HG03457 (cell line): ENCODE results near the gene CCDC138.

Source experiments
- ATAC-seq: cut with Tn5 transposase; IDR thresholded peaks from one replicate; pipeline ENCODE4 v1.9.1; 2021; ENCODE audit warnings: moderate number of reproducible peaks; ENCODE audit not compliant: unreplicated experiment

The CCDC138 gene

DNA sequence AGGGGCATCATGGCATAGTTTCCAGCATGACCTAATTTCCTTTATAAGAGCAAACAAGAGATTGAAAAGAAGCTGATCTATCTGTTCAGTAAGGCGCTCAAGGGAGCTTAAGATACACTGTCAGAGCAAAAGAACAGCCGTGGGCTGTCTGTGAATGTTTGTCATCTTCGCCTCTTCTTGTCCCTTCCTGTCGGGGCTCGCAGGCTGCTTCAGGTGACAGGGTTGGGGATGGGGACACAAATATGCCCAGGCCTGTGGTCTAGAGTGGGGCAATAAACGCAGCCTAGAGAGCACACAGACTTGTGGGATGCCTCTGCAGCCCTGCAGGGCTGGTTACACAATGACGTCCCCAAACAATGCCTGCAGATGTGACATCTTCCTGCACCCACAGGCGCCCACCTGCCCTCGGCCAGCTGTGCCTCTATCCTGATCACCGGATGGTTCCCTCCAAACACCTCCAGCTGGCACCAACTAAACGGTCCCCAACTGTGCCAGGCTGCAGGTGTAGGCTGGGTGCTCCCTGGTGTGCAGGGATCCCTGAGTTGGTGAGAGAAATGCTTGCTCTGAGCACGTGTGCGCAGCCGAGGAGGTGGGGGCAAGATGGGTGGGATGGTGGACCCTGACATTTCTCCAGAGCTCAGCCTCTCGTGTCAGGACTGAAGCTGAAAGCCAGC lies 129.7 kb downstream of the CCDC138 start:
- no peak for ATAC-seq

DNA sequence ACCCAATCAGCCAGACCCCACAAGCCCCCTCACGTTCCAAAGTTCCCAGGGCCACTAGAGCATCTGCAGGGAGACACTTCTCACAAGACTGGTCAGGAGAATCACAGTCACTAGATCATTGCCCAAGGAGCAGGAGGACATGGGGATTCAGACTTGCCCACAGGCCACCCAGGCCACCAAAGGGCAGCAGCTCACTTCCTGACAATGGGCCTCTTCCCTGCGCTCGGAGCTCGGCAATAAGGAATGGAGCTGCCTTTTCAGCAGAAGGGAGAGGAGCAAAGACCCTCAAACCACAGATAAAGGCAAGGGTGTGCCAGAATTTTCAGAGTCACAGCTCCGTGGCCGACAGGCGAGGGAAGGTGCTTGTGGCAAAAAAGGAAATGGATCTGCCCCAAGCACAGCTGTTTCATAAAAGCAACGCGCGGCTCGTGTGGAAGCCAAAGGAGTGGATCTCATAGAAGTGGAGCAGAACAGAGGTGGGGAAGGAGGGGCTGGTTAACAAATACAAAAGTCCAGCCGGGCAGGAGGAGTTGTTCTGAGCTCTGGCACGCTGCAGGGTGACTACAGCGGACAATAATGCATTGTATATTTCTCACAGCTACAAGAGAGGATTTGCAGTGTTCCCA lies 130.3 kb downstream of the CCDC138 start:
- ATAC-seq, result no peak

DNA sequence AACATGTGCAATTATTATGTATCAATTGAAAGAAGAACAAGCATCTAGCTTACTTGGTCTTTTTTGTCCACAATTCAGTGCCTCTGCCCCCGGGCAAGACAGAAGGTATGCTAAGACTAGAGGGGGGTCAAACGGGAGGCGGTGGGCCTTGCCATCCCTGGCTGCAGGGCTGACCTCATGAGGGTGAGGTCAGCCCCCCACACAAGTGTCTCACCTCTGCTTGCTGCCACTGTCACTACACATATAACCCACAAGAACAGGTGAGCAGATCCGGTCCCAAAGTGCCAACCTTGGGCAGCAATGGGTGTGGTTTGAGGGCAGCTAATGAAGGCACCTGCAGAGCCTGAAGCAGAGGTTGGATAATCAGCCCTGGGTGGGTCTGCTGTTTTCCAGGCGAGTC lies 131.0 kb downstream of the CCDC138 start:
- ATAC-seq, result no peak

DNA sequence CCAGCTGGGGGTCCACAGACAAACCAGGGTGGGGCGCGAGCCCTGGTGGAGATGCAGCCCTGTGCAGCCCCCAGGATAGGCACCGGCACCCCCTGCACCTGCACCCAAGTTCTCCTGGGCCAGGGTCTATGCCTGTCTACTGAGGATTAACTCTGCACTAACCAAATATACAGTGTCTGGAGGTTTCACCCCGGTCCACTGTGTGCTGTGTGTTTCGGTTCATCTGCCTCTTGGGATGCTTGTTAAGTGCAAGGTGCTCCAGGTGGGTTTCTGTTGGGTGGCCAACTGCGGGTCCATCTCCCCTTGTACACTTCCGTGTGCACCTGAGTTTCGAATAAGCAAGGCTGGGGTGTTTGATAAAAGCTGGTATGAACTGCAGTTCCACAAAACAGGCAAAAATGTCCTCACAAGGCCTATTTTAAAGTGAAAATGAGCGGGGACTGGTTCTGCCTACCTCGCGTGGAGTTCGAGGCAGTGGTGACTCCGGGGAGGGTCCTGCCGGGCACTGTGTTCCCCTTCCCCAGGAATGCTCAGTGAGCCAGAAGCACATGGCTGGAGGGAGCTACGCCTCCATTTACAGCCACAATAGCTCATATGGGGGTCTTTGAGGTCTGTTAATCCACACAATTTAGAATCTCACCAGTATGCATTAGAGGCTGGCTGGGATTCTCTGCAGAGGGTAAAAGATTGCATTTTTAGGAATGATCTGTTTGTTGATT lies 131.7 kb downstream of the CCDC138 start:
- ATAC-seq, result no peak

DNA sequence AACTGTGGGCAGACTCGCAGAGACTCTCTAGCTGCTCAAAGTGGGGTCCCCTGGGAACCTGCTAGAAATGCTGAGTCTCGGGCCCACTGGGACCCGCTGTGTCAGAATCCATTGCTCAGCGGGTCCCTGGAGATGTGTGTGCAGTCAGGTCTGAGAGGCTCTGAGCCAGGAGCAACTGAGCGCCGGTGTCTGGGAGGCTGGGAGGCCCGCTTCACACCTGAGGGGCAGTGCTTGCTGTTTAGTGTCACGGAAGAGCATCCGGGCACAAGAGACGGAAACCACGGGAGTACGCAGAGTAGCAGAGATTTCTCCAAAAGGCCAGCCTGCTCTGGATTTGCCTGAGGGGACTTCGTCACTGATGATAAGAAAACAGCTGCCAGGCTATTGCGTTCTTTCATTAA lies 132.4 kb downstream of the CCDC138 start:
- ATAC-seq, result no peak

DNA sequence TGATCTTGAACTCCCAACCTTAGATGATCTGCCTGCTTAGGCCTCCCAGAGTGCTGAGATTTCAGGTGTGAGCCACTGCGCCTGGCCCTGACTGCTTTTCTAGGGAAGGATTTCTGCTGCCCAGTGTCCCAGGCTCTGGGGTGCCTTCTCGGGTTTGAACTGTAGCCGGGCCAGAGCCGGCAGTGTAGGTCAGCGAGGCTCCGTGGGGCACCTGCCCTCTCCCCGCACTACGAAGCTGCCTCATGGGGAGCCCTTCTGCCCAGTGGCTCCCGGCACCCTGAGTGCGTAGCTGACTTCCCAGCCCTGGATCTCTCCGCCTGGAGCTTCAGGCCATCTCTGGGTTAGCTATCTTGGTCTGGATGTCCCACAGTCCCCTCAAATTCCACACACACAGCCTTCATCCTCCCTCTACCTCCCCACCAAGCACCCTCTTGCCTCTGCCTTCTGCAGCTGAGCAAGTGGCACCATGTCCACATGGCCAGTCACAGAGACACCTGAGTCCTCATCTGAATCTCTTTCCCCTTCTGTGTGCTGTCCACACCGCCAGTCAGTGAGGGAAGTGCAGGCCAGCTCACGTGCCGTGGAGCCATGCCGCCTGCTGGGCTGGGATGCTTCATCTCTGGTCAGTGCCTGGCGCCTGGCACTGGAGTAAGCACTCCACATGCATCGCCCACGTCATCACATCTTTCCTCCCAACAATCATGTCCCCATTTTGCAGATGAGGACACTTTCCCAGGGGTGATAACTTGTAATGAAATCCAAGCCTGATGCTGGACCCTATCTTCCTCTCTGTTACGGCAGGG lies 133.2 kb downstream of the CCDC138 start:
- ATAC-seq, result no peak

DNA sequence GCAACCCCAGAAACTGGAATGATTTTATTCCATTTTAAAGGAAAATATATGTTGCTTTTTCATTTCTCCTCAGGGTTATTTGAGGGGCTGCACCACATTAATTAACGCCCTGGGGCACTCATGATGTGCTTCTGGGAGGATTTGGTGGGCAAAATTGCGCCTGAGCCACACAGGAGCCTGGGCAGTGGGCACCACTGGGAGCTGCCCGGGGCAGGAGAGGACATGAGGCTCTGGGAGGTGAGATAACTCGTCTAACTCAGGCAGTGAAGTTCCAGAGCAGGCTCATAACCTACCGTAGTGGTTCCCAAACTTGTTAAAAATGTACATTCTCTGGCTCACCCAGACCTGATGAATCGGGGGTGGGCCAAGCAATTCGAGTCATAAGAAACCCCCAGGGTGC lies 134.1 kb downstream of the CCDC138 start:
- ATAC-seq, result no peak

DNA sequence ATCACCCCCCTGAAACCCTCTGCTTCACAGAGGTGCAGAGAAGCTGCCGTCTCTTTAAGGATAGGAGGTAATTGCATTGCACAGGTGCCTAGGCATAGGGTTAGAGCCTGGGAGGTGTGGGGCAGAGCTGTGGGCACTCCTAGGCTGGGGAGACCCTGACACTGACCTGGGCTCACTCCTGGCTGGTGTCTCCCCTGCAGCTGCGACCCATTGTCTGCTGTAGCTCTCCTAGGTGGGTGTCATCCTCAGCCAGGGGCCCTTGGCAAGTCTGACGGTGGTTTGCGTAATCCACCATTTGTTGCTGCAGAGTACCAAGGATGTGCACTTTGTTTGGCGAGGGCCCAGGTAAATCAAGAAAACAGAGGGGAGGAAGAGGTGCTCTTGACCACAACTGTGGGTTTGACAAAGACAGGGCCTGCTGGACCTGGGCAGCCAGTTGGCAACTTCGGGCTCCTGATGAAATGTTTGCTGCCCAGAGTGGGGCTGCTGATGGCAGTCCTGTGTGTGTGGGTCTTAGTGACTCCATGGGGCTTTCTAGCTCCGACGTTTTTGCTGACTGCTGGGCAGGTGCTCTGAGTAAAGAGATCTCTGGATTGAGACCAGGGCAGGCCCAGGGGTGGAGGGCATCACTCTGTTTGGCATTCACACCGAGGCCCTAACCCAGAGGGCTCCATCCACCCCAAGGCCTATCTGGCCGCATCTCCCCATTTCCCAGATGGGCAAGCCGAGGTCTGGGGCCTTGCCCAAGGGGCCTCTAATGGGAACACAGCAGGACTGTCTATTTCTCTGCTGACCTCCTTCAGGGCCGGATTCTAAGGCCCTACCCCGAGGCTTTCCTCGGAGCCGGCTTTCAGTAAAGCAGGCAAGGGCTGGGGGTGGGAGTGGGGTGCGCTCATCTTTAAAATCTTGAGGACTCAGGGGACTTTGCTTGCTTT lies 134.8 kb downstream of the CCDC138 start:
- no peak for ATAC-seq

DNA sequence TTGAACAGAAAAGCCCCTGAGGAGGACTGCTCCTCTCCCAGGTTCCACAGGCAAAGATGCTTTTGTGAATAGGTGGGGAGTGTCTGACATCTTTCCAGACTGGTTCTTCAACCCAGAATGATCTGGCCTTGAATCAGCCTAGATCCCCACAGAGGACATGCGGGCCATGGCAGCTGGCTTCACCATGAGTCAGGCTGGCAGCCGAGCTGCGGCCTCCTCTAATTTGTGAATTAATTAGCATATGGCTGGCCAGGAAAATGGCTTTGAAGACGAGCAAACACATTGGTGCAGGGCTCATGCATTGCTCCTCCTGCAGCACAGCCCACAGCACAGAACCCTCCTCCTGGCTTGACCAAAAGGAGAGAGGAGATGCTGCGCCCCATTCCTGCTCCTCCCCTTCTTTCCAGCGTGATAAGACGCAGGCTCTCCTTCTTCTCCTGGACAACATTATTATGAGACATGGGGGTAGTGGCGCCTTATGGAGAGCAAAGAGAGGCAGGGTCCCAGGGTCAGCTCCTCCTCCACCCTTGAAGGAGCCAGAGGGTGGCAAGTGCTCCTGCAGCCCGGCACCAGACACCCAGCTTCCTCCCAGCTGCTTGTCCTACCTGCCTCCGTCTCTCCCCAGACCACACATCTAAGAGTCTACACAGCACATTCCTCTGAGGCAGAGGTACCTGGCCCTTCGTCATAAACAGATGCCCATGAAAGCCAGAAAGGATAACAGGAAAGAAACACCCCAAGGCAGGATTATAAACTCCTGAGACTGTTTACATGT lies 135.8 kb downstream of the CCDC138 start:
- ATAC-seq, result no peak

DNA sequence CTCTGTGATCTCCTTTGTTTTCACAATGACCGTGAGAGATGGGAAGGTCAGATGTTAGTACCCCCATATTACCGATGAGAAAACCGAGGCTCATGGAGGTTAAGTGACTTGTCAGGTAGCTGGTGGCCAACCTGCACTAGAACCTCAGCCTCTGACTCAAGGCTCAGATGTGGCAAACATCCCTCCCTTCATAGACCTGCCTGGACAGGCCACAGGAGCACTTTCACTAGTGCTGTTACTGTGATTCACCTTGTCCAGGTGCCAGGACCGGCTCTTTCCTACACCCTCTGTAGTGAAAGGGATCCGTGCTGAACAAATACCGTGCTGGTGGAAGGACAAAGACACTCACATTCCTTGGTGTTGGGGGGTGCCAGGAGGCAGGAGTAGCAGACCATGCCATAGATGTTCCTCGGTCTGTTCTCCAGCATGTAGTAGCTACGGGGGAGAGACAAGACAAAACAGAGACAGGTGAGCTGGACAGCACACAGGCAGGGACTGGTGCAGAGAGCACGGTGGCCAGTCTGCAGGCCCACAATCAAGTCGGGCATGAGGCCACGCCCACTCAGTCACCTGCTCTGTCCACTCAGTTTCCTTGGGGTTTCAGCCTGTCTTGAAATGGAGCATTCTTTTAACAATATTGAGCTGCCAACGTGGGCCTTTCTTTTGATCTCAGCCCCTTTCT lies 136.6 kb downstream of the CCDC138 start:
- no peak for ATAC-seq

DNA sequence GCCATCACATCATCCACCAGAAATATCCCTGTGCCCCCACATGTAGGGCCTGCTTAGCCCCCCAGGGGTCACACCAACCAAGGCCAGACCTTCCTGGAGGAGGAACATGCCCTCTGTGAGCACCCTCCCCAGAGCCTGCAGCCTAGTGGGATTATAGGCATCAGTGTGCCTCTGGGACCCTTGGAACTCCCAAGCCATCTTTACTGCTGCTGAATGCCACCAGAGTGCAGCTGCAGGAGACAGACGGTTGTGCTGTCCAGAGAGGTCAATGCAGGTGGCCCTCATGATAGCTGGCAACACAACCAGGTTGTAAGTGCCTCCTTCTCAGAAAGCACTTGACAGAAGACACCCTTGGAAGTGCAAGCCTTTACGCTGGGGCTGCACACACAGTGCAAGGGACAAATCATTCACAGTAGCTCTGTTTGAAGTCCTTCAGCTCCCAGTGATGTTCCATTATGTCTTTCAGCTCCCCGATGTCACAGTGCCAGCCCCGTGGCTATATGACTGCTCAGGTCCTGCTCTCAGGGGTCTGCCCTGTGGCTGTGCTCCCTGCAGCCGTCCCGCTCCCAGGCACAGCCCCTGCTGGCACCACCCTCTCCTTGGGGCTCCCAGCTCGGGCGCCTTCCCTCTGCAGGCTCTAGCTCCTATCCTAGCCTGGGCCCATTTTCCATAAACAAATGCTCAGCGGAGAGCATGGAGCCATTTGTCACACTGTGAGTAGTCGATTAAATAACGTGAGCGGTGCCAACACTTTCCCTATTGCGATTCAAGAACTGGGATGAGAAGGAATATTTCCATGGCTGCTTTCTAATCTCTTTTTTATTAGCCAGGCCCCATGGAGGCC lies 137.4 kb downstream of the CCDC138 start:
- ATAC-seq, result no peak

DNA sequence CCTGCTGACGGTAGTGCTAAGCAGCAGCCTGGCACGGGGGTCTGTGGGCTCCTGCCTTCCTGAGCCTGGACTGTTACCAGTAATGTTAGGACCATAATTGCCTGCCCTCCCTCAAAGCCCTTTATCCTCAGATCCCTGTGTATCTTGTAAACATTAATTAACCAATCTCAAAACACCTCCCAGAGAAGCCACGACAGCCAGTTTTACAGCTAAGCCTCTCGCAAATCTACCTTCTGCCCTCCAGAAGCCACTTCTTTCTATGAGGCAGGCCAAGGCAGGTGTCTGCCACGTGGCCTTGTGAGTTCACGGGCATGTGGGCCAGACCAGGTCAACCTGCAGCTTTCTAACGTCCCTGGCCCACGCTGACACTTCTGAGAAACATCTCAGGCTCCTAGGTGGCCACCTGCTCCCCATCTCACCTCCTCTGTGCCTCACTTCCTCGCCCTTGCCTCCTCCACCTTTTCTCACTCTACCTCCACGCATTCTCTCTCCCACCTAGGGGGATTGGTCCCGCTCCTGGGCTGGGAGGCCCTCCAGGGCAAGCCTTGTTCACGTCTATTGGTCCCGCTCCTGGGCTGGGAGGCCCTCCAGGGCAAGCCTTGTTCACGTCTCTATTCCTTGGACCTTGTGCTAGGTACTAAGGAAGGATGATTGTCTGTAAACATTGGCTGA lies 138.1 kb downstream of the CCDC138 start:
- ATAC-seq, result no peak

DNA sequence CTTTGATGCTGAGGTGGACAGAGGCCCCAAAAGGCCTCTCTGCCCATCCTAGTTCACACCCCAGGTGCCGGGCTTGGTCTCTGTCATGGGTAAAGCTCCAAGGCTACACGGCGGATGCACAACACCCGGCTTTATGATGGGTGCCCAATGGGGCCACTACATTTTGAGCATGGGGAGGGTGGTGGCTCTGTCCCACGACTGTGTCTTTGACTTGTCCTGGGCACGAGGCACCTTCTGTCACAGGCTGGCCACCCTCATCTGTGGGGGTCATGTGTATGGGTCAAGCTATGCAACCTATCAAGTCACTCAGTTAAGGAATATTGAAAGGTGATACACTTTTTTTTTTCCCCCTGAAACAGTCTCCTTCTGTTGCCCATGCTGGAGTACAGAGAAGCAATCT lies 138.7 kb downstream of the CCDC138 start:
- no peak for ATAC-seq

DNA sequence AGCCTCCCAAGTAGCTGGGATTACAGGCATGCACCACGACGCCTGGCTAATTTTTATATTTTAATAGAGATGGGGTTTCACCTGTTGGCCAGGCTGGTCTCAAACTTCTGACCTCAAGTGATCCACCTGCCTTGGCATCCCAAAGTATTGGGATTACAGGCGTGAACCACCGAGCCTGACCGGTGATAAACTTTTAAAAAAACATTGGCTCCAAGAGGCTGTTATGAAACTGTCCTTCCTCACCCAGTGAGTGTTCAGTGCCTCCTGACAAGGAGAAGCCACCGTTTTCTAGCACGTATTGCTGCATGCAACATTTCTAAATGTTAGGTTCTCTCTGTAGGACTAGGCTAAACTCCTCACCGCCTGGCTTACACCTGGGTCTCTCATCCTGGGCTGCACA lies 139.2 kb downstream of the CCDC138 start:
- no peak for ATAC-seq
